HG03442 (cell line): ENCODE results near the gene LONRF3.

Source experiments
- ATAC-seq: cut with Tn5 transposase; IDR thresholded peaks from one replicate; pipeline ENCODE4 v1.9.1; 2021; ENCODE audit warnings: mild to moderate bottlenecking, moderate library complexity; ENCODE audit not compliant: unreplicated experiment

Gene LONRF3

DNA sequence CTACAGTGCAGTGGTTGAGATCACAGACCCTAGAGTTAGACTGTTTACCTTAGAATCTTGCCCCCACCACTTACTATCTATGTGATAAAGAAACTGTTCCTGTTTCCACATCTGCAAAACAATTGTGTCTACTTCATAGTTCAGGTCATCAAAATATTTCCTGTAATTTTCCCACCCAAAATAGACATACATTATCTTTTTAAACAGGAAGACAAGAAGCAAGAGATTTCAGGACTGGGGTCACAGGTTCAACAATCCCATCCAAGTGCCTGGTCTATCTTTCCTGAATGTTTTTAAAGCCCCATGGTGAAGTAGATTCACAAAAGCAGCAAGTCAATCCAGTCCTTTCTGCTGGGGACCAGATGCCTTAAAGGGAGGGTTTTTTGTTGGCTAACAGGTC lies 56.6 kb downstream of the LONRF3 start:
- no peak for ATAC-seq

- no peak for ATAC-seq
These were observed 62.0 kb downstream of the LONRF3 start for GRCh38 chrX:119036107-119037029.

- ATAC-seq = no peak
These were observed 66.0 kb downstream of the LONRF3 start for GRCh38 chrX:119040432-119040831.

- ATAC-seq = no peak
These were observed 66.8 kb downstream of the LONRF3 start for GRCh38 chrX:119041175-119041574.

- no peak for ATAC-seq
These were observed 67.6 kb downstream of the LONRF3 start for GRCh38 chrX:119042040-119042439.

DNA sequence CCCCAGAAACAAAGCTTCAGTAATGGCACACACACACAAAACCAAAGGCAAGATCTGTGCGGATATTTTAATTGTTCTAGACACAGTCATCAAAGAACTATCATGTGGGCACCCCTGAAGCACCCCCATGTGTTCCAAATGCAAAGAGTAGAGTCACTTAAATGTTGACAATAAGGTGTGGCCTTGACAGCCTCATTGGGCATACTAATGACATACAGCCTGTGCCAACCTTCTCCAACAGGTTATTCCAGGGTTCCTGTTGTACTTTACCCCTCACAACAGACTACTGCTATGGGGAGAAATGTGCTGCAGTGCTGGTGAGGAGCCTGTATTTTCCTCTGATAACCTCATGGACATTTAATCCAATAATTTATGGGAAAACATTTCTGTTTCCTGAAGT lies 68.6 kb downstream of the LONRF3 start:
- no peak for ATAC-seq

DNA sequence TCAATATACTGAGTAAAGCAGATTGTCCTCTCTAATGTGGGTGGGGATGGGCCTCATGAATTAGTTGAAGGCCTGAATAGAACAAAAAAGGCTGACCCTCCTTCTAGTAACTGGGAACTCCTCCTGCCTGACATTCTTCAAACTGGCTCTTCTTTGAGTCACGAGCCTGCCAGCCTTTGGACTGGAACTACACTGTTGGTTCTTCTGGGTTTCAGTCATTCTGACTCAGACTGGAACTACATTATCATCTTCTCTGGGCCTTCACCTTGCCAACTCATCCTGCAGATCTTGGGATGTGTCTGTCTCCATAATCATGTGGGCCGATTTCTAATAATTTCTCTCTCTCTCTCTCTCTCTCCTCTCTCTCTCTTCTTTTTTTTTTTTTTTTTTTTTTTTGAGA lies 71.5 kb downstream of the LONRF3 start:
- no peak for ATAC-seq

GRCh38 chrX:119055687-119056086 lies 81.3 kb downstream of the LONRF3 start:
- no peak for ATAC-seq

GRCh38 chrX:119062750-119063374 lies 88.4 kb downstream of the LONRF3 start:
- ATAC-seq = no peak

- ATAC-seq = no peak
These were observed 89.0 kb downstream of the LONRF3 start for GRCh38 chrX:119063428-119063827.

DNA sequence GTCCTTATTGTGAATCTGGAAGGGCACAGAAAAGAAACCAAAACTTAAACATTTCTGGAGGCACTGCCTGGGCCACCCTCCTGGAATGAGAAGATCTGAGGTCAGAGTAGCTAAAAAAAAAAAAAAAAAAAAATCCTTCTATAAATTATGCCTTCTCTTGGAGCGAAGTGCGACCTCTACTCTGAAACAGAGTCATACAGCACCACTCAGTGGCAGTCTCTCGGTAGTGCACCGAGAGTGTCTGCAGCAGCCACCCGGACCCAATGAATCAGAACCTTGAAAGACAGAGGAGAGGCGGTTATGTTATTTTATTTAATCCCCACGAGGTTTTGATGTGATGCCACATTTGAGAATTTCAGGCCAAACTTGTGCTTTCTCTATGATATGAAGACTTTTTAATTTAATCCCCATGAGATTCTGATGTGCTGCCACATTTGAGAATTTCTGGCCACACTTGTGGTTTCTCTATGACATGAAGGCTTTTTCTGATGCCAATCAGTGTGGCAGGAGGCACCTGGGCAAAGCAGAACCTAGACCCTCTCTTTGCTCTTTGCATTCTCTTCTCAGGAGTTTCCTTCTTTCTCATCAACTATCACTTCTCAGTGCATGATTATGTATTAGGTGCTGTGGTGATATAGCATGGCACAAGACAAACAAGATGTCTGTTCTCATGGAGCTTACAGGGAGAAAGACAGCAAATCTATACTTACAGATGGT lies 92.8 kb downstream of the LONRF3 start:
- no peak for ATAC-seq
